OCI-LY1 (cell line): ENCODE measurements around the gene ABCC3.

Experiments used
- H2AFZ ChIP-seq: fragments of 200-600 bp; sonication (generic), shearing (Covaris generic); 2 replicates; pipeline ENCODE4 v1.6.0; 2014; ENCODE audit warnings: antibody characterized with exemption, mild to moderate bottlenecking, low read length
- H3F3A ChIP-seq: fragments of 200-600 bp; sonication (generic), shearing (Covaris generic); 2 replicates; pipeline ENCODE4 v1.6.0; 2014; ENCODE audit warnings: mild to moderate bottlenecking, antibody characterized with exemption, low read length, moderate library complexity; ENCODE audit not compliant: insufficient read depth
- H3K27ac ChIP-seq: fragments of 200-600 bp; sonication (generic); 2 replicates; pipeline ENCODE4 v1.5.1; 2014; ENCODE audit warnings: low read length, mixed run types, mild to moderate bottlenecking, low read depth; ENCODE audit not compliant: poor library complexity, severe bottlenecking
- H3K27me3 ChIP-seq: fragments of 200-600 bp; sonication (generic); 2 replicates; pipeline ENCODE4 v1.6.0; 2014; ENCODE audit warnings: antibody characterized with exemption, mild to moderate bottlenecking, low read length, moderate library complexity; ENCODE audit not compliant: insufficient read depth
- H3K36me3 ChIP-seq: fragments of 200-600 bp; sonication (generic); 2 replicates; pipeline ENCODE4 v1.6.1; 2014; ENCODE audit warnings: mild to moderate bottlenecking, antibody characterized with exemption, low read length, moderate library complexity, mixed read lengths; ENCODE audit not compliant: insufficient read depth
- H3K4me1 ChIP-seq: fragments of 200-600 bp; sonication (generic); 2 replicates; pipeline ENCODE4 v1.5.1; 2014; ENCODE audit warnings: mild to moderate bottlenecking, low read length, moderate library complexity; ENCODE audit not compliant: insufficient read depth, severe bottlenecking
- H3K4me2 ChIP-seq: fragments of 200-600 bp; sonication (generic), shearing (Covaris generic); 2 replicates; pipeline ENCODE4 v1.6.1; 2014; ENCODE audit warnings: low read length
- H3K4me3 ChIP-seq: fragments of 200-600 bp; sonication (generic); 2 replicates; pipeline ENCODE4 v1.5.1; 2014; ENCODE audit warnings: low read length, low read depth, mild to moderate bottlenecking, mixed read lengths; ENCODE audit not compliant: poor library complexity, severe bottlenecking
- H3K79me2 ChIP-seq: fragments of 200-600 bp; shearing (Covaris generic); 2 replicates; pipeline ENCODE4 v1.6.1; 2016; ENCODE audit warnings: mixed run types, low read length, mixed read lengths; ENCODE audit not compliant: insufficient read depth
- H3K9ac ChIP-seq: fragments of 200-600 bp; sonication (generic), shearing (Covaris generic); 2 replicates; pipeline ENCODE4 v1.6.1; 2014; ENCODE audit warnings: mild to moderate bottlenecking, low read length, mixed read lengths
- H3K9me2 ChIP-seq: fragments of 200-600 bp; sonication (generic), shearing (Covaris generic); 2 replicates; pipeline ENCODE4 v1.6.1; 2014; ENCODE audit warnings: low read depth, mild to moderate bottlenecking, low read length, mixed read lengths
- H3K9me3 ChIP-seq: fragments of 200-600 bp; shearing (Covaris generic); 2 replicates; pipeline ENCODE4 v1.6.1; 2014; ENCODE audit warnings: low read length, mixed read lengths
- H4K20me1 ChIP-seq: fragments of 200-600 bp; sonication (generic), shearing (Covaris generic); 2 replicates; pipeline ENCODE4 v1.6.0; 2016; ENCODE audit warnings: mild to moderate bottlenecking, low read length; ENCODE audit not compliant: insufficient read depth
- CTCF ChIP-seq: fragments of 200-600 bp; sonication (generic), shearing (Covaris generic); IDR thresholded peaks from 2 replicates; pipeline ENCODE4 v1.5.1; 2017; ENCODE audit warnings: mild to moderate bottlenecking, antibody characterized with exemption, low read length, moderate library complexity, mixed read lengths
- EZH2 ChIP-seq: fragments of 200-600 bp; sonication (generic), shearing (Covaris generic); IDR thresholded peaks from 2 replicates; pipeline ENCODE4 v1.8.0; 2017; ENCODE audit warnings: borderline replicate concordance, mixed run types, mild to moderate bottlenecking, antibody characterized with exemption, low read length, moderate library complexity, mixed read lengths

The ABCC3 gene

GRCh38 chr17:50586421-50587247, 48.0 kb upstream of the ABCC3 start:
- H3F3A ChIP-seq, result no peaks in the 10 kb centered on the region
- H3K27ac ChIP-seq, result no peak overlapping the region
- no peaks in the 10 kb centered on the region for H3K36me3 ChIP-seq
- H4K20me1 ChIP-seq, result no peaks in the 10 kb centered on the region
- H3K27me3 ChIP-seq, result peaks cover 5% of the 10 kb centered on the region
- H3K9ac ChIP-seq, result no peak overlapping the region
- H3K4me1 ChIP-seq, result no peaks in the 10 kb centered on the region
- H3K4me3 ChIP-seq, result no peak overlapping the region
- H3K4me2 ChIP-seq, result no peak overlapping the region
- H3K79me2 ChIP-seq, result no peaks in the 10 kb centered on the region
- TF ChIP-seq EZH2 (no peak), CTCF (no peak)
- no peaks in the 10 kb centered on the region for H3K9me3 ChIP-seq
- no peaks in the 10 kb centered on the region for H3K9me2 ChIP-seq
- H2AFZ ChIP-seq, result no peak overlapping the region

GRCh38 chr17:50587571-50587970, 47.1 kb upstream of the ABCC3 start:
- H3K27me3 ChIP-seq, result peaks cover 8% of the 10 kb centered on the region
- H3K9ac ChIP-seq, result no peak overlapping the region
- H4K20me1 ChIP-seq, result no peaks in the 10 kb centered on the region
- TF ChIP-seq EZH2 (no peak), CTCF (no peak)
- no peak overlapping the region for H2AFZ ChIP-seq
- no peak overlapping the region for H3K27ac ChIP-seq
- no peaks in the 10 kb centered on the region for H3K36me3 ChIP-seq
- H3K79me2 ChIP-seq, result no peaks in the 10 kb centered on the region
- H3K9me3 ChIP-seq, result no peaks in the 10 kb centered on the region
- H3F3A ChIP-seq, result no peaks in the 10 kb centered on the region
- H3K9me2 ChIP-seq, result no peaks in the 10 kb centered on the region
- H3K4me2 ChIP-seq, result no peak overlapping the region
- H3K4me1 ChIP-seq, result no peaks in the 10 kb centered on the region
- H3K4me3 ChIP-seq, result no peak overlapping the region

GRCh38 chr17:50588391-50589049, 46.2 kb upstream of the ABCC3 start:
- no peaks in the 10 kb centered on the region for H3K9me2 ChIP-seq
- H3K79me2 ChIP-seq, result no peaks in the 10 kb centered on the region
- H3K36me3 ChIP-seq, result no peaks in the 10 kb centered on the region
- no peaks in the 10 kb centered on the region for H4K20me1 ChIP-seq
- H3K4me1 ChIP-seq, result no peaks in the 10 kb centered on the region
- H3K9ac ChIP-seq, result no peak overlapping the region
- H3K4me2 ChIP-seq, result no peak overlapping the region
- no peak overlapping the region for H2AFZ ChIP-seq
- no peak overlapping the region for H3K27ac ChIP-seq
- no peaks in the 10 kb centered on the region for H3K9me3 ChIP-seq
- no peaks in the 10 kb centered on the region for H3F3A ChIP-seq
- no peak overlapping the region for H3K4me3 ChIP-seq
- H3K27me3 ChIP-seq, result peaks cover 11% of the 10 kb centered on the region
- TF ChIP-seq EZH2 (no peak), CTCF (no peak)
